Erythroblast (primary cell): ENCODE results near the gene CFDP1.
"Not testable (repeated sequence)": the region's sequence is repeated elsewhere in the genome, so short reads cannot be mapped to it uniquely, and the experiment has no call there.

Source experiments
- GATA1 ChIP-seq: IDR thresholded peaks from 2 replicates; pipeline ENCODE4 v1.6.1; 2011; ENCODE audit warnings: low read depth, mild to moderate bottlenecking, control low read depth, low read length, moderate library complexity
- POLR2A ChIP-seq: IDR thresholded peaks from 2 replicates; pipeline ENCODE4 v1.6.1; 2011; ENCODE audit warnings: mild to moderate bottlenecking, low read length

GRCh38 chr16:75426524-75426923 is 6.8 kb downstream of the CFDP1 start:
- TF ChIP-seq POLR2A, GATA1: not testable (repeated sequence)
